NCI-H748 (cell line): ENCODE results near the gene HAND1.
"Not testable (repeated sequence)": the region's sequence is repeated elsewhere in the genome, so short reads cannot be mapped to it uniquely, and the experiment has no call there.

ENCODE experiments used
- DNase-seq: peaks from one replicate; lab custom pipeline; 2025; ENCODE audit not compliant: unreplicated experiment; lab: John Stamatoyannopoulos, UW

HAND1 gene

GRCh38 chr5:154478224-154478565, at the start of gene HAND1:
TSS of gene HAND1 (minus strand) at chr5:154478227. CDS start at chr5:154478008, 219 bp downstream.
- peak; percentile 85 for DNase-seq

GRCh38 chr5:154526231-154527226, 48.5 kb upstream of the HAND1 start:
- no peak for DNase-seq

GRCh38 chr5:154524859-154525258, 46.8 kb upstream of the HAND1 start:
- DNase-seq, result no peak

GRCh38 chr5:154524181-154524580, 46.2 kb upstream of the HAND1 start:
- DNase-seq, result no peak

- DNase-seq, result no peak
These were observed 45.7 kb upstream of the HAND1 start for GRCh38 chr5:154523709-154524108.

- no peak for DNase-seq
These were observed 45.1 kb upstream of the HAND1 start for GRCh38 chr5:154523104-154523503.

GRCh38 chr5:154522284-154522683, 44.3 kb upstream of the HAND1 start:
- DNase-seq, result no peak

GRCh38 chr5:154521756-154522155, 43.7 kb upstream of the HAND1 start:
- DNase-seq, result no peak

- peak; percentile 67 for DNase-seq
These were observed 42.9 kb upstream of the HAND1 start for GRCh38 chr5:154520861-154521453.

GRCh38 chr5:154519359-154519758, 41.3 kb upstream of the HAND1 start:
- DNase-seq, result peak; percentile 70

GRCh38 chr5:154518438-154518867, 40.4 kb upstream of the HAND1 start:
- DNase-seq, result no peak

GRCh38 chr5:154517810-154518437, 39.9 kb upstream of the HAND1 start:
- no peak for DNase-seq

- no peak for DNase-seq
These were observed 39.2 kb upstream of the HAND1 start for GRCh38 chr5:154517181-154517580.

- no peak for DNase-seq
These were observed 38.4 kb upstream of the HAND1 start for GRCh38 chr5:154516475-154516874.

- DNase-seq, result not testable (repeated sequence)
These were observed 37.5 kb upstream of the HAND1 start for GRCh38 chr5:154515488-154515887.

GRCh38 chr5:154514331-154514730, 36.3 kb upstream of the HAND1 start:
- DNase-seq, result no peak

GRCh38 chr5:154513669-154514084, 35.6 kb upstream of the HAND1 start:
- DNase-seq, result no peak

GRCh38 chr5:154511984-154512383, 34.0 kb upstream of the HAND1 start:
- DNase-seq, result no peak

- no peak for DNase-seq
These were observed 31.9 kb upstream of the HAND1 start for GRCh38 chr5:154509784-154510555.

GRCh38 chr5:154508114-154508513, 30.1 kb upstream of the HAND1 start:
- DNase-seq, result no peak

GRCh38 chr5:154506716-154507080, 28.7 kb upstream of the HAND1 start:
- no peak for DNase-seq
